Measurements from ENCODE around the gene NADSYN1. TPM values are rescaled to one million over a fixed set of nuclear protein-coding genes. Genes with fewer than 3 reads are reported as not detected.

The NADSYN1 gene
- total RNA-seq, 1 donor from 2014 or later: 22.0 TPM

DNA sequence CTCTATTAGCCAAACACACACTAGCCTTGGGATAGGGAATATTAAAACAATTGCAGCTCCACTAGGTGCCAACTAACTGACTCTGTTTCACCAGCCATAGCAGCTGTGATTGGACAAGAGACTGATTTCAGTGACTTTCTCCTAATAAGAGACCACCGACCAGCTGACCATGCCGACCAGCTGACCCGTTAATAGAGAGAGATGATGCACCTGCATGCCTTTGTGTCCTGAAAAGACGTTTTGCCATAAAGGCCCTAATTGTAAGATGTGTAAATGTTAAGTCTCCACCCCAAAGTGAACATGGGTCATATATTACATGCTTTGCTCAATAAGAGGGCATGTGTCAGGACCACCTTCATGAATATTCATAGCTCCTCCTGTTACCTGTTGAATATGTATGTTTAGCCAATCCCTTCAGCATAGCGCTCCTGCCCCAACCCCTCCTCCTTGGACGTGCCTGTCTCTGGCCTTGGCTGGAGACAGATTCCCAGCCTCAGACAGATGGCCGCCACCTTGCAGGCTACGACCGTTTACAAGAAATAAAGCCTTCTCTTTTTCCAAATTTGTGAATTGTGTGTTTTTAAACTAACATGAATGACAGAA, 1.3 kb upstream of the NADSYN1 start:
- DNase-seq: no peak

DNA sequence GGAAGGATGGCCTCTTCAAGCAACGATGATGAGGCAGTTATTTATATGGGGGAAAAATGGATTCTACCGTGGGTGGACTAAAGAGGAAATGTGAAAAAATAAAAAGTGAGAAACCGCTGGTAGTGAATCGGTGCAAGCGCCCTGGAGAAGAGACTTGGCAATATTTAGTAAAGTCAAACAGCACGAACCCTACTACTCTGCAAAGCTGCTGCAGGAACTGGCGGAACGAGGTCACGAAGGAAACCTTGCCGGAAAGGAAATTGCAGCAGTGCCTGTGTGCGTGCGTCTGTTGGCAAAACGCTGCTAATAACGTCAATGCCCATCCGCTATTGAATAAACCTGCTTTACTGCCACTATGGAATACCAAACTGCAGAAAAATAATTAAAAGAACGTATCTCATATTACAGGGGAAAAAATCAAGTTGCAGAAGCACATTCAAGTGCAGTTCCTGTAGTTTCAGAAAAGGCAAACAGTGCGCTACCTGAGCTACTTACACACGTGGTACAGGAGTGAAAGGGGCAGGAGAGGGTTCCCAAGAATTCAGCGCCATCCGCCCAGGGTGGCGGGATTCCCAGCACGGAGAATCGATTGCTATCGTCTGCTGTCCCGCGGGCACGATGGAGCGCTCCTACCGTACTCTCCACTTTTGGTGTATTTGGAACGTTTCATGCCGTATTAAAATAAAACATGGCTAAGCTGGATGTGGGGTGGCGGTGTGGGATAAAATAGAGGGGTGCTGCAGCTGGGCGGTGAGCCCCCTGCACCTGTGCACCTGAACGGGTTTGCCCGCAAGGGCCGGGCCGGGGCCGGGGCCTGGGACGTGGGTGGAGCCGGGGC, 585 bp upstream of the NADSYN1 start:
- DNase-seq: peak; percentile 36

DNA sequence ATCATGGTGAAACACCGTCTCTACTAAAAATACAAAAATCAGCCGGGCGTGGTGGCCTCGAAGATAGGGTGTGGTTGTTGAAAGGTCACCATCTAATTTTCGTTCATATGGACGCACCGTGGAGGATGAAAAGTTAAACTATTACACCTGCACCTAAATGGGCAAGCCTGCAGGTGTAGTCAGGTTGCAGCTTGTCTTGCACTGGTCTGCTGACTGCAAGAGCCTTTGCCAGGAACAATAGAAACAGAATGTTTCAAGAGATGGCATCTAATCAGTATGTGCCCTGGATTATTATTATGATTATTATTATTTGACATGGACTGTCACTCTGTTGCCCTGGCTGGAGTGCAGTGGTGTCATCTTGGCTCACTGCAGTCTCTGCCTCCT, 908 bp downstream of the NADSYN1 start:
- DNase-seq: no peak

DNA sequence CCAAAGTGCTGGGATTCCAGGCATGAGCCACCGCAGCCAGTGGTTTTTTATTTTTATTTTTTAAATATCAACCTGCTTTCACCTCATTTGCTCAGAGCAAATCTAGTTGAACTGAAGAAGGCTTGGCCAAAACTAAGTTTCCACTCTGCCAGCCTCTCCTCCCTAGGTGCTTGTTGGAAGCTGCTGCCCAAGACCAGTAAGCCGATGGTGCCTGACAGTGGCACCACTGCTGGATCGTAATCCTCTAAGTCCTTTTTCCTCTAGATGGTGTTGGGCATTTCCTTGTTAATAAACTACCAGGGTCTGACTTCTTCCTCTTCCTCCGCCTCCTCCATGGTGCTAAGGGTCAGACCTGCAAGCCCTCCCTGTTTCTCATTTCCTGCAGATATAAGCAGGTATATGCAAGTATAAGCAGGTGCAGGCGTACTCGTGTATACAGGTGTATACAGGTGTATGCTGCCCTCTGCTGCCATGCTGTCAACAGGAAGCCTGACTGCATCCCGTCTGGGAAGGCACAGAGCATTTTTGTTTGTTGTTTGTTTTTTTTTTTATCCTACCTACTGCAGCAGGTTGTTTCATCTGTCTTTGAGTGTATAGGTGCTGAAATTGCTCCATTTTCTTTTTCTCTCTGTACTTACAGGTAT, 1.6 kb downstream of the NADSYN1 start:
- no peak for DNase-seq

DNA sequence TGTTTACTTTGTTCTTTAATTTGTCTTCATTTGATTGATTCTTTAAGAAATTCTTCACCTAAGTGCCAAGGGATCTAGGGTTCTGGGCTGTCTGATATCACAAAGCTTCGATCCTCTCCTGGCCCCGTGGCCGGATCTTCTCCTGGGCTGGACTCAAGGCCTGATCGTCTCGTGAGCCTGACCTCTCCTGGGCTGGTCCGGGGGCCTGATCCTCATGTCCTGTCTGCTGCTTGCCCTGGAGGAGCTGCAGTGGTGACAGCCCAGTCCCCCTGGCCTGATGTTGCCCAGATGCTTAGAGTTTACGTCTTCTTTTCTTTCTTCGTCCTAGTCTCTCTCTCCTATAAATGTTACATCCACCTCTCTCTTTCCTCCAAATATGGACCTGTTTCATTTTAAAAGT, 3.3 kb downstream of the NADSYN1 start:
- no peak for DNase-seq

DNA sequence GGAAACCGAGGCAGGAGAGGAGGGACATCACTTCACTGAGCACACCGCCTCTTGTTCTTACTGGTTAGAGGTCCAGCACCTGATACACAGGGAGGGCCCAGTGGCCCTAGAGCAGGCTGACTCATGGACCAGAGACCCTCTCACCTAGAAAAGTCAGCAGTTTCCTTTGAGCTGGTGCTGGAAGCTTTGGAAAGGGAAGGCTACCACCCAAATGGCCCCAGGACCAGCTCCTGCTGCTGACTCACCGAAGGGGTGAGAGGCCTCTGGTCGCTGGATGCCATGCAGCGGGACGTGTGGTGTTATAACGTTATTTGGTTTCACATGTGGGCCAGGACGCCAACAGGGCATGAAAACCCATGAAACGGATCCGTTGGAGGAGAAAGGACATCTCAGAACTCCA, 3.8 kb downstream of the NADSYN1 start:
- DNase-seq: no peak

DNA sequence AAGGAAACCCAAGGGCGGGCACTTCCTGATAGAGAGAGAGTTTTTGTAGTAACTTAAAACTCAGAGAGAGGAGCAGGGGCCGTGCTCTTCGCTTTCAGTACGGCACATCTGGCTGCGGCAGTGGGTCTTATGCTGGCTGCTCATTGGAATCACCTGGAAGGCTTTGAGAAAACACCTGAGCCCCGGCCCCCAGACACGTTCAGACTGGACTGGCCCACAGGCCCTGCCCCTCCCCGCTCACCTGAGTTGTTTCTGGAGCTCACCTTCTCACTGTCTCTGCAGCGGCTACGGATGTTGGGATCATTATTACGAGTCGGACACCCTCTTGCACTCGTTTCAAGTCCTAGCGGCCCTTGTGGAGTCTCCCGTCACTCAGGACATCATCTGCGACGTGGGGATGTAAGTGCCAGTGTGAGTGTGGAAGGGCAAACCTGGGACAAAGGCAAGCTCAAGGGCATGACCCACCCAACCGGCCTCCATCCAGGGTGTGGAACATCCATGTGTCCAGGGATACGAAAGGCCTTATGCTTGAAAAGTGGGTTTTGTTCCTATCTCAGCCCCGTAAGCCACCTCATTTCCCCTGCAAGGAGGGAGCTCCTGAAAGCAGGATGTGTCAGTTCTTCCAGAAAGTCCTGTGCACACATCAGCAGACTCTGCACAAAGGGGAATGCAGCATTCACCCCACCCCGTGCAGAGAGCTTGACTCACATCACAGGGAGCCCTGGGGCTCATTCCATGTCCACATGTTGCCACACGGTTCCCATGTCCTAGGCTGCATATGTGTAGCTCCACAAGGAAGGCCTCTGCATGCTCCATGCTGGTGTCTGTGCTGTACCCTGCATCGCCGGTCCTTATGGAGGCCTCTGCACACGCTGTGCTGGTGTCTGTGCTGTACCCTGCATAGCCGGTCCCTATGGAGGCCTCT, 5.4 kb downstream of the NADSYN1 start:
- DNase-seq: no peak

DNA sequence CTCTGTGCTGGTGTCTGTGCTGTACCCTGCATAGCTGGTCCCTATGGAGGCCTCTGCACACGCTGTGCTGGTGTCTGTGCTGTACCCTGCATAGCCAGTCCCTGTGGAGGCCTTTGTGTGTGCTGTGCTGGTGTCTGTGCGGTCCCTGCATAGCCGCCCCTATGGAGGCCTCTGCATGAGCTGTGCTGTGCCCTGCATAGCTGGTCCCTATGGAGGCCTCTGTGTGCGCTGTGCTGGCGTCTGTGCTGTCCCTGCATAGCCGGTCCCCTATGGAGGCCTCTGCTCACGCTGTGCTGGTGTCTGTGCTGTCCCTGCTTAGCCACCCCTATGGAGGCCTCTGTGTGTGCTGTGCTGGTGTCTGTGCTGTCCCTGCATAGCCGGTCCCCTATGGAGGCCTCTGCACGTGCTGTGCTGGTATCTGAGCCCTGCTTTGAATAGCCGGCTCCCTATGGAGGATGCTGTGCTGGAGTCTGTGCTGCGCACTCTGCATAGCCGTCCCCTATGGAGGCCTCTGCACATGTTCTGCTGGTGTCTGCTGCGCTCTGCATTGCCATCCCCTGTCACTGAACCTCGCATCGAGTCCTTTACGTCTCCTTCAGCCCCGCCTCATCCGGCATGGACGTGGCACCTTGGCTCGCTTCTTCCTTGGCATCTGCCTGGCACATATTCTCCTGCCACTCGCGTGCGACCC, 6.2 kb downstream of the NADSYN1 start:
- no peak for DNase-seq

DNA sequence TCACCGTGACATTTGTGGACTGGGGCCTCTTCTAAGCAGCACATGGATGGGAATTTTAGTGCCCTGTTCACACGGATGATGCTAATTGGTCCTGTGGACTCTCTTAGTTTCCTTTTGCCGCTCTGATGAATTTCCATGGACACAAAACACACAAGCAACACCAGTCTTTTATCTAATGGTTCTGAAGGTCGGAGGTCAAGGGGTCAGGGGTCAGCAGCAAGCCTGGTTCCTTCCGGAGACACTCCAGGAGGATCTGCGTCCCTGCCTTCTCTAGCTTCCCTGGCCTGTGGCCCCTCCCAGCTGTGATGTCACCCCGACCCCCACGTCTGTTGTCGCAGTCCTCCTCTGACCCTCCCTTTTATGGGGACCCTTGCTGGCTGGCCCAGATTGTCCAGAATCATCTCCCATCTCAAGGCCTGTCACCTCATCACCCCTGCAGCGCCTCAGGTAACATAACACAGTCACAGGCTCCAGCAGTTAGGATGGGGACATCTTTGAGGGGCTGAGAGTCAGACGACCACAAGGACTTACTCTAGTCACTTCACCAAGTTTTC, 6.8 kb downstream of the NADSYN1 start:
- DNase-seq: no peak

DNA sequence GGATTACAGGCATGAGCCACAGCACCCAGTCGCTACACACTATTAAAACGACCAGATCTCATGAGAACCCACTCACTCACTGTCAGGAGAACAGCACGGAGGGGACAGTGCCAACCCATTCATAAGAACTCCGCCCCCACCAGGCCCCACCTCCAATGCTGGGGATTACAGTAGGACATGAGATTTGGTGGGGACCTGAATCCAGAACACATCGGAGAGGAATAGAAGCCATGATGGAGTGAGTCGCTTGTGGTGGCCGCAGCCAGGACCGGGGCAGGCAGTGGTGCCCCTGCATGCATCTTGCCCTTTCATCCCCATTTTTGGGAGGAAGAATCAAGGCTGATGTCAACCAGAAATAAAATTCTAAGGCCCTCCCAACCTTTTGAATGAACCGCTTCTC, 8.7 kb downstream of the NADSYN1 start:
- no peak for DNase-seq

DNA sequence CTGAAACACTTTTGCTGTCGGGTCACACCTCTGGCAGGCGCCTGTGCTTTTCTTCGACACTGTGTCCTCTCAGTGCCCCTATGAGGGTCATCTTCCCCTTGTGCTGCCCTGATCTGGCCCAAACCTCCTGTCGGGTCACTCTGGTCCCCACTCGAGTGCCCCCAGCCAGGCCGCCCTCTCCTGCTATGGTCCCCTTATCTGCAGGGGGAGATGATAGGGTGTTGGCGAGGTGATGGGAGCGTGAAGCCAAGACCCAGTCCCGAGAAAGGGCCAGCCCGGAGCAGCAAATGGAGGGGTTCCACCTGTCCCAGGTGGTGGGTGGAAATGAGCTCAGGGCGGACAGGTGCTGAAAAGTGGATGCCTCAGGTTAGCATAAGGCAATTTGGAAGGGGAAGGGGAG, 9.7 kb downstream of the NADSYN1 start:
- DNase-seq: no peak

DNA sequence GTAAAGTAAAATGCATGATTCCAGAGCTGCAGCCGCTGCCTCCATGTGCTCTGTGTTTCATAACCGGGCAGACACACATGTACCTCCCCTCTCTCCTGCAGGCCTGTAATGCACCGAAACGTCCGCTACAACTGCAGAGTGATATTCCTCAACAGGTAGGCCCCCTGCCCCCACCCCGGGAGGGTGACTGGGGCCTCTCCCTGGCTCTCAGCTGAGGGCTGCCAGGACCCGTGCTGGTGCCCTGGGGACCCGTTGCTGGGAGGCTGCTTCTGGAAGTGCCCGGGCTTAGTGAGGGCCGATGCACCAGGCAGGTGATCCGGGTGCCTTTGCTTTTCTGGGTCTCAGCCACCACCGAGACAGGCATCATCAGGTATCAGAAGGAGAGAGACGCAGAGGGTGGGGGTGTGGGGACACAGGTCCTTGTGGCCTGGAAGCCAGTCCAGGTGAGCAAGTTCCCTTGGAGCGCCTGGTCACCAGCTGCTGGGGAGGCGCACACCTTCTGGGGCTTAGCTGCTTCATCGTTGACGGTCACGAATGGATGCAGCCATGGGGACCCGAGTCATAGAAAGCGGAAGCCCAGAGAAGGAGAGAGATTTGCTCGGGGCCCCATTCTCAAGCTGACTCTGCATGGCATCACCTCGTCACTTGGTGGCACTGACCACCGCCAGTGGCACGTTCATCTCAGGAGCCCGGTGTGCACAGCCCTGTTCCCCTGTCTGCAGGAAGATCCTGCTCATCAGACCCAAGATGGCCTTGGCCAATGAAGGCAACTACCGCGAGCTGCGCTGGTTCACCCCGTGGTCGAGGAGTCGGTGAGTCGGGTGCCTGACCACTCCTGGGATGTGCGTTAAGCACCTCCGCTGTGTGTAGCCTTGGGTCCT, 10.6 kb downstream of the NADSYN1 start:
- DNase-seq: no peak

DNA sequence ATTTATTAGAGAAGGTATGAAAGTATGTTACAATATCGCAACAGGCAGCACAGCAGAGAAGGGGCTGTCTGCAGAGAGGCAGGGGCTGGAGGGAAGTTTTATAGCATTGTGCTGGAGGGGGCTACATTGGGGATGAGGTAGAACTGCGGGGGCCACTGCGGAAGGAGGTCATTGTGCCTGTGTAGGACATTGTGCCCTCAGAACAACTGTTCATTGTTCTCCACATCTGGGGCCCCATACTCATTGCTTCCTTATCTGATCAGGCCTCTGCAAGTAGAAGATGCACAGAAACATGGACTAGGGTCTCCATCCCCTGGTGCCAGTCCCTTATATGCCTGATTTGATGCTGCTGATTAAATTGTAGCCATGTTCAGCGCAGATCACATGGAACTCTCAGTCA, 12.1 kb downstream of the NADSYN1 start:
- DNase-seq: no peak

DNA sequence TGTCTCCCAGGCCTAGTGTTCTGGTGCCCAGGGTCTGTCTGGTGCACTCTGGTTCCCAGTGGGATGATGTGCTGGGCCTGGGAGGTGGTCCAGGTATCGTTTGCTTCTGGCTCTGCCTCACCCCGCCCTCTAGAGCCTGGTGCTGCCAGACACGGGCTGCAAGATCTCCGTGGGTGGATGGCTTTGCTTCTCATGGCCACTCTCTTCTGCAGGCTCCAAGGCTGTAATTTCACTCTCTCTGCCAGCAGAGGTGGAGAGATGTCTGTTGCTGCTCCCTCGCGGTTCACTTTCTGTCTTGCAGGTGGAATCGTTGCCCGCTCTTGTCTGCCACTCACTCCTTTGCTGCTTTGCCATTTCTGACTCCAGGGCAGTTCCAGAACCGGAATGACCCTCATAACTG, 13.4 kb downstream of the NADSYN1 start:
- DNase-seq: no peak

DNA sequence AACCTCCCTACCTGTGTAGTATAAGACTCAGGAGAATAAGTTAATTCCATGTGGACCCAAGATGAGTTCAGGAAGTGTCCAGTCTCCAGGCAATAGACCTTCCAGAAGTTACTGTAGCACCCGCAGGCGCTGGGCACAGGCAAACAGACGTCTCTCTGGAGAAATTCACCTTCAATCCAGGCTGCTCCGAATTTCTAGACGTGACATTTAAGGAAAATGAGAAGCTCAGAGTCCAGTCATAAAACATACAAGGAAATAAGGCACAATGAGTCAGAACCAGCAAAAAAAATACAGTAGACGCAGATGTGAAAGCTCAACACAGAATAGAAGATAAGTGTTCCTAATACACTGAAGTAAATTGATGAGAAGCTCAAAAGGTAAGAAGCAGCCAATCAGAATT, 14.2 kb downstream of the NADSYN1 start:
- no peak for DNase-seq

DNA sequence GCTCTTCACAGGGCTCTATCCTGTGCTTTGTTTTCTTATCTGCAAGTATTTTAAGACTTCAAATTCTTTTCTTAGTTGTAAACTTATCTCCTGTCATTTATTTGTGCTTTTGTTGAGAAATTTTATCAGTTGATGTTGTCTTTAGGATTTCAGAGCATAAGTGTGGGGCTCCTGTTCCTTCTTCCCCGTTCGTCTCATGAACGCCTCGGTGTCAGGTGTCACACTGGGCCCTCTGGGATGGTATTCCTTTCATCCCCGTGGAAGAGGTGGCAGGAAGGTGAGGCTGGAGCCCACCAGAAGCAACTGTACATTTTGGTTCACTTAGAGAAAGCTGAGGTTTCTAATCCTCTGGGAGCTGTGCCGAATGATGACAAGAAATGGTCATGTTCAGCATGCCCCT, 17.9 kb downstream of the NADSYN1 start:
- DNase-seq: no peak

DNA sequence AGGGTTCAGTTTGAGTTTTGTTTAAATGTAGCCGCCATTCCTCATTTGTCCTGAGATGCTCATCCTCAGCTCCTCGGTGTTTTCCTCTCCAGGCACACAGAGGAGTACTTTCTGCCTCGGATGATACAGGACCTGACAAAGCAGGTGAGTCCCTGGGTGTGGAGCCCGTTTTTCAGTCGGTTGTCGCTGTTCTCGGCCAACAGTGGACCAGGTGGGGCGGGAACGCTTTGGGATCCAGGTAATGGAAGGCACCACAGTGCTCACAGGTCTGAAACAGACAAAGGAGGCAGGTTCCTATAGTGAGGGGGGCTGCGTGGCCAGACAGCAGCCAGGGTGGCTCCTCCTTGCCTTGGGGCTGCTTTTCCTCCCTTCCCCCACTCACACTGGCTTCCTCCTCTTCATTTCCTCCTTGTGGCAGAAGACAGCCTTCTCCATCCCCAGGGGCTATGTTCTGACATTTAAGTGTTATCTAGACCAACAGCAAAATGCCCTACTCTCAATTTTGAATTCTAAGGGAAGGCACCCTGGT, 19.4 kb downstream of the NADSYN1 start:
- no peak for DNase-seq

DNA sequence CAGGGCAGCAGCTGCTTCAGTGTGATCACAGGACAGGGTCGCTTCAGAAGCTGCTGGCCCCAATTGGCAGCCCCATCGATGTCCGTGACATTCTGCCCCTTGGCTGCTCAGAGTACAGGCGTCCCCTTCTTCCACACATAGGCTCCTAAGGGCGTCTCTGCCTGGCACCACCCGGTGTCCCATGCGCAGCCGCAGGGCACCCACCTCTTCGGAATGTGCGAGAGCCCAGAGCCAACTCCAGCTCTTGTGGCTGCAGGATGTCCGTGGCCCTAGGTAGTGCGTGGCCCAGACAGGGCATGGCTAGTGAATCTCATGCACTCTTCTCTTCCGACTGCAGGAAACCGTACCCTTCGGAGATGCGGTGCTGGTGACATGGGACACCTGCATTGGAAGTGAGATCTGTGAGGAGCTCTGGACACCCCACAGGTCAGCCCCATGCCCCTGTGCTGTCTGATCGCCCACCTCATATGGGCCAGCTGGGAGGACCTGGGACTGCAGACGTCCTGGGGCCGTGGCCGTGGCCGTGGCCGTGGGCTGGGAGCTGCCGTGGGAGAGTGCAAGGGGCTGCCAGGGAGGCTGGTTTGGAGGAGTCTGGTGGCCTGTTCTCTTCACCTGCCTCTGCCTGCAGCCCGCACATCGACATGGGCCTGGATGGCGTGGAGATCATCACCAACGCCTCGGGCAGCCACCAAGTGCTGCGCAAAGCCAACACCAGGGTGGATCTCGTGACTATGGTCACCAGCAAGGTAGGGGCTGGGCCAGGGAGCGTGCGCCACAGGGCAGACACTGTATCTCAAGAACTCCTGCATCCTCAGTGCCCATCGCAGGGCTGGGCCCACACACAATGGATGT, 20.2 kb downstream of the NADSYN1 start:
- no peak for DNase-seq

DNA sequence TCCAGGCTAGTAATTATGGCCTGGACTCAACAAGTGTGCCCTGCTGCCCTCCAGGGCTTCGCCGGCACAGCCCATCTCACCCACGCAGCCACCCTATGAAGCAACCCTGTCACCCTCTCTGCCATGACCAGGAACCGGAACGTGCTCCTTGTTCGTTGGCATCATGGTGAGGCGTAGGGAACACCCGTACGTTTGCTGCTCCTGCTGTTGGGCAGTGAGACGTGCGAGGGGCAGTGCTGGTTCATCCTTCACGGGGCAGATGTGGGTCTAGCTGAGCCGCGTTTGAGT, 20.7 kb downstream of the NADSYN1 start:
- no peak for DNase-seq
